SK-N-MC (cell line): ENCODE data around the gene NSFL1C.

ENCODE experiments used
- EZH2 ChIP-seq: fragments of 200-600 bp; sonication (generic); IDR thresholded peaks from one replicate; pipeline ENCODE4 v1.6.1; 2017; ENCODE audit warnings: antibody characterized with exemption
- FOXP2 ChIP-seq: optimal IDR thresholded peaks from 2 replicates; pipeline ENCODE3; 2011; ENCODE audit warnings: mild to moderate bottlenecking, moderate library complexity; ENCODE audit not compliant: insufficient read depth; ENCODE audit errors: extremely low read length, control extremely low read depth
- POLR2AphosphoS5 ChIP-seq: IDR thresholded peaks from 2 replicates; pipeline ENCODE4 v1.6.1; 2012; ENCODE audit warnings: mild to moderate bottlenecking, low read depth, low read length, borderline replicate concordance

GRCh38 chr20:1462001-1462400 is 4.6 kb downstream of the NSFL1C start:
- no peak for TF ChIP-seq EZH2
- no peak for TF ChIP-seq POLR2AphosphoS5
- TF ChIP-seq FOXP2 = no peak
